ENCODE data around the gene HELZ2.

Gene HELZ2

GRCh38 chr20:63552481-63553249, 21.4 kb downstream of the HELZ2 start:
- peak in 3 of 5 experiments; percentile 54 to 88 (median 75) for DNase-seq

GRCh38 chr20:63551068-63551467, 23.0 kb downstream of the HELZ2 start:
- DNase-seq: no peak

- DNase-seq: no peak
Observed at GRCh38 chr20:63549679-63550282, 24.3 kb downstream of the HELZ2 start.

- no peak for DNase-seq
Observed at GRCh38 chr20:63549019-63549418, 25.0 kb downstream of the HELZ2 start.

GRCh38 chr20:63548542-63548941, 25.5 kb downstream of the HELZ2 start:
- DNase-seq: no peak

DNA sequence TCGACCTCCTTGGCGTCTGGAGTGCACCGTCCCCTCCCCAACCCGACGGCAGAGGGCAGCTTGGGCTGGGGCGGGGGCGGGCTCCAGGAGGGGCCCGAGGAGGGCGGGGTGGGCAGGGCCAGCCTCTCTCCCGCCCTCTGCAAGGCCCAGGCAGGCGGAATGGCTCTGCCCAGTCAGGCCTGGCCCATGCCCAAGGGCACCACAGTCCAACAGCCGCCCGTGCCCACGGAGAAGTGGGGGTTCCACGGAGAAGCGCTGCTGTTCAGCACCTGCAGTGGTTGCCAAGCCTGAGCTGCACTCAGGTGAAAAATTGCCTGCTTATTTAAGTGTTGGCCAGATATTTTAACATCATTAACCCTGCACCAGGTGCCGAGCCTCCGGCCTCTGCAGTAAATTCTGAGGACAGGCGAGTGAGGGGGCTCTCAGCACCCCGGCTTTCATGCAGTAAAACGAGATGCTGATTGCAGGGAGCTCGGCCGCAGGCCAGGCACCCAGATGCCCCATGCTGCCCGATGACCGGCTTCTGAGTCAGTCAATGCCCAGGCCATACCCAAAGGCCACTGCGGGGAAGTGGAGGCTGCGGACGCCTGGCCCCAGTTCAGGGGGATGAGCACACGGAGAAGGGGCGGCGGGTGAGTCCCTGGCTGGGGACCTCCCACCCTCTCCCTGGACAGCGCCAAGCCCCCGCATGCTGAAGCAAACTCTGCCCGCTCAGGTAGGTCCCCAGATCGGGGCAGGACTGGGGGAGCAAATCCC, 26.1 kb downstream of the HELZ2 start, which contains the start of gene SRMS:
SRMS (minus strand) TSS at position 25 of the 756 bp plus-strand sequence. CDS start 286 bp downstream, outside the sequence.
- DNase-seq: no peak

DNA sequence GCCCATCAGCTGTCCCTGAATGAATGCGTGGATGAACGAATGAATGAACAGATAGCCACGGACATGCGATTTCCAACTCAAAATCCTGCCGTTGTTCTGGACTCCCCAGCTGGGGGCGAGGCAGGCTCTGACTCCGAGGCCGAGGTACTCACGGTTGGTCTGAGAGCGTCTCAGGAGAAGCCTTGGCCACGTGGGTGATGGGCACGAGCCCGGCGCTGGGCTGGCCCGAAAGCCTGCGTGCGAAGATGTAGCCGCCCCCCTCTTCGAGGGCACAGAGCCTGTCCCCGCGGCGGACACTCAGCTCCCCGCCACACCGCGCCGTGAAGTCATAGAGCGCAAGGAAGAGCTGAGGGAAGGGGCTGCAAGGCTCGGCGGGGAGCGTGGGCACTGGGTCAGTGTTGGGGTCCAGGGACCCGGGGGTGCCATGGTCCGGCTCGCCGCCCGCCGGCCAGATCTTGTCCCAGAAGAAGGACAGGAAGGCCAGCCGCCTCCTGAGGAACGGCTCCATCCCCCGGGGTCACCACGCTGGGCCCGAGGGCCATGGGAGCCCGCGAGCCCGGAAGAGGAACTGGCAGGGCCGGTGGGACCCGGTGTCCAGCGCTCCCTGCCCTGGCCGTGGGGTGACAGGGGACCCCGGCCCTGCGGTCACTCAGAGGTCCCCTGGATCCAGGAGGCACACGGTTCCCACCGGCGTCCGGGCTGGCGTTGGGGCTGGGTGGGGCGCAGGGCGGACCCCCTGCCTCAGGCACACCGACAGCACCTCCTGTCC, 26.9 kb downstream of the HELZ2 start:
- no peak for DNase-seq

- DNase-seq: no peak
Observed at GRCh38 chr20:63546256-63546955, 27.6 kb downstream of the HELZ2 start.

- DNase-seq: no peak
Observed at GRCh38 chr20:63545814-63546213, 28.2 kb downstream of the HELZ2 start.

- no peak for DNase-seq
Observed at GRCh38 chr20:63544958-63545516, 29.0 kb downstream of the HELZ2 start.

- no peak for DNase-seq
Observed at GRCh38 chr20:63544241-63544957, 29.6 kb downstream of the HELZ2 start.

DNA sequence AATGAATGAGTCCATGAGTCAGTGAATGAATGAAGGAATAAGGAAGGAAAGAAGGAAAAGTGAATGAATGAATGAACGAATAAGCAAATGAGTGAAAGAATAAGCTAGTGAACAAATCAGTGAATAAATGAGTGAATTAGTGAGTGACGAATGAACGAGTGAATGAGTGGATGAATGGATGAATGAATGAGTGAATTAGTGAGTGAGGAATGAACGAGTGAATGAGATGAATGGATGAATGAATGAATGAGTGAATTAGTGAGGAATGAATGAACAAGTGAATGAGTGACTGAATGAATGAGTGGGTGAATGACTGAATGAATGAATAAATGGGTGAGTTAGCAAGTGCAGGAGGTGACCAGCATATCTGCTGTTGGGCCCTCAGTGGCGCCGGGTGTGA, 30.3 kb downstream of the HELZ2 start:
- no peak for DNase-seq

DNA sequence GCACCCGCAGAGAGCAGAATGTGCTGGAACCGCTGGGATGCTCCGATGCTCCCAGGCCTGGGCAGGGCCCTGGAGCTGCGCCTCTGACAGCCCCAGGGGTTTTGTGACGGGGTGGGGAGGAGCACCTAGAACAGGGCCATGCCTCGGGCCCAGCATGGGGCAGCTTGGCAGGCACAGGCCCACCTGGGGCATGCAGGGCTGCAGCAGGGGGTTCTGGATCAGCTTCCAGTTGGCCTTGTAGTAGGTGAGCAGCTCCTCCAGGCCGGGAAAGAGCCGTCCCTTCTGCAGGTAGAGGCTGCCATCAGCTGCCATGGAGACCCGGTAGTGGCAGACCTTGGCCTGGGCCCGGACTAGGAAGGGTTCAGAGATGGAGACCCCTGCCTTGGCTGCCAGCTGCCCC, 30.9 kb downstream of the HELZ2 start:
- DNase-seq: no peak

DNA sequence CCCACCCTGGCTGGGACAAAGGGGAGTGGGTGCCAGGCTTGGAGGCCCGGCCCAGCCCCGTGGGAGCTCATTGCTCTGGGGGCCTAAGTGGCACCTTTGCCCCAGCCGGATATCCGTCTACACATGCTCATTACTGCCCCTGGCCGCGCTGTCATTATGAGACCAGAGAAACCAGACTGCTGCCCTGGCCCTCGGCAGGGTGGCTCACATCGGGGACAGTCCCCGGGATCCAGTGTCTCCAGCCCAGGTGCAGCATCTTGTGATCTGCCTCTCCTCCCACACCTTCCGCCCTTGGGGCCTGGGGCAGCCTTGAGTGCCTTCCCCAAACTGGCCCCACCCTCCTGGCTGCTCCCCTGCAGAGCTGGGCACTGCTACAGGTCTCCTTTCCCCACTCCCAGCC, 31.3 kb downstream of the HELZ2 start:
- no peak for DNase-seq

- no peak for DNase-seq
Observed at GRCh38 chr20:63542031-63542559, 31.9 kb downstream of the HELZ2 start.

GRCh38 chr20:63541371-63541770, 32.7 kb downstream of the HELZ2 start:
- no peak for DNase-seq

GRCh38 chr20:63540417-63541186, 33.4 kb downstream of the HELZ2 start:
- DNase-seq: no peak

- no peak for DNase-seq
Observed at GRCh38 chr20:63539441-63540370, 34.3 kb downstream of the HELZ2 start.

DNA sequence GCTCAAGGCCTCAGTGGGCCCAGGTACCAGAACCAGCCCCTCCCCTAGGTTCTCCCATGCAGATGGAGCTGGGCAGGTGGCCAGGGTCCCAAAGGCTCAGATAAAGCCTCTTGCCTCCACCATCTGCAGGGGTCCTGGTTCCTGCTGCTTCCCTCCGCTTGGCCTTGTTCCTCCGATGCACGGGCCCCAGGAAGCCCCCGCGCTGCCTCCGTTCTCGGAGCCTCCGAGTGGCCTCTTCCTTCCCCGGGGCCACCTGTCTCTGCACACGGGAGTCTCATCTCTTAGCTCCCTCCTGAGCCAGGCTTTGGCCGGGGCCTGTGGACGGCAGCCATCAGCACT, 35.0 kb downstream of the HELZ2 start:
- no peak for DNase-seq

Measured in T-helper 2 cell (primary cell).